ENCODE data around the gene DPM1. TPM values are rescaled to one million over a fixed set of nuclear protein-coding genes. Genes with fewer than 3 reads are reported as not detected.

Gene DPM1
- total and polyA plus RNA-seq, 2 experiments from 2014 or later = 76.2 to 89.8 TPM

DNA sequence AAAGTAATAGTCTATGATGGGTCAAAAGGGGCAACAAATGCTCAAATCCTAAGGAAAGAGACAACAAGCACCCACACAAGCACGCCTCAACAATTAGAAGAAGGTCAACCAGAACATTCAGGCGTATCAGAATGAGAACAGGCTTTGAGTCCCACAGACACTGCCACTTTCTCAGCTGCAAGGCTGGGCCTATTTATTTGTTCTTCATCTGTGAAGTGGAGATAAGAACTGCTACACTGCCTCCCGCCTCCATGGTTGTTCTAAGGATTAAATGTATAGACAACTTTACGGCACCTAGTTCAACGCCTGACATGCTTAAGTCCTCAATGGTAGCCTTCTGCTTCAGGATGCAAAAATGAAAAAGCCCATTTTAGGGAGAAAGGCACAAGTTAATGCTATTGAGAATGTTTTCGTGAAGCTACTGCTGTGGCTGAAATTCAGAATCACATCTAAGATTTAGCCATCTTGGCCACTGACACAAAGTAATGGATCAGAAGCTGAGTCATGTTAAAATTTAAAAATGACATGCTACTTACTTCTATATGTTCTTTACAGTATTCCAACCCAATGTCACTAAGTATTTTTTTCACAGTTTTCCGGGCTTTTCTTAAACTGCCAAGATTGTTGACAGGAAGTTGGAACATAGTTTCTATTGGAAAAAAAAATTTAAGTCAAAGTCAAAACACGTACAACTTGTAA, 54.8 kb downstream of the DPM1 start:
- peaks cover 4% of the 10 kb centered on the region for H3K4me1 ChIP-seq (ENCODE audit: low read depth)
- H3K27me3 ChIP-seq = no peaks in the 10 kb centered on the region
- H3K27ac ChIP-seq = peak overlapping the region; percentile 47
- TF ChIP-seq, protein P1, sequence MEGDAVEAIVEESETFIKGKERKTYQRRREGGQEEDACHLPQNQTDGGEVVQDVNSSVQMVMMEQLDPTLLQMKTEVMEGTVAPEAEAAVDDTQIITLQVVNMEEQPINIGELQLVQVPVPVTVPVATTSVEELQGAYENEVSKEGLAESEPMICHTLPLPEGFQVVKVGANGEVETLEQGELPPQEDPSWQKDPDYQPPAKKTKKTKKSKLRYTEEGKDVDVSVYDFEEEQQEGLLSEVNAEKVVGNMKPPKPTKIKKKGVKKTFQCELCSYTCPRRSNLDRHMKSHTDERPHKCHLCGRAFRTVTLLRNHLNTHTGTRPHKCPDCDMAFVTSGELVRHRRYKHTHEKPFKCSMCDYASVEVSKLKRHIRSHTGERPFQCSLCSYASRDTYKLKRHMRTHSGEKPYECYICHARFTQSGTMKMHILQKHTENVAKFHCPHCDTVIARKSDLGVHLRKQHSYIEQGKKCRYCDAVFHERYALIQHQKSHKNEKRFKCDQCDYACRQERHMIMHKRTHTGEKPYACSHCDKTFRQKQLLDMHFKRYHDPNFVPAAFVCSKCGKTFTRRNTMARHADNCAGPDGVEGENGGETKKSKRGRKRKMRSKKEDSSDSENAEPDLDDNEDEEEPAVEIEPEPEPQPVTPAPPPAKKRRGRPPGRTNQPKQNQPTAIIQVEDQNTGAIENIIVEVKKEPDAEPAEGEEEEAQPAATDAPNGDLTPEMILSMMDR (IDR thresholded peaks at IDR 0.05; ENCODE audit: low read depth, low read length) = no peak
- H3K36me3 ChIP-seq = peaks cover 30% of the 10 kb centered on the region
- no peak overlapping the region for H3K4me3 ChIP-seq
- DNase-seq (ENCODE audit: low read depth in 1 of 2, low spot score in 1 of 2) = no peak
- H3K9me3 ChIP-seq (ENCODE audit: low read depth) = no peaks in the 10 kb centered on the region

GRCh38 chr20:50901301-50901700, 57.0 kb downstream of the DPM1 start:
- no peak overlapping the region for H3K4me3 ChIP-seq
- no peaks in the 10 kb centered on the region for H3K9me3 ChIP-seq (ENCODE audit: low read depth)
- DNase-seq (ENCODE audit: low read depth in 1 of 2, low spot score in 1 of 2) = no peak
- H3K36me3 ChIP-seq = peaks cover 30% of the 10 kb centered on the region
- no peaks in the 10 kb centered on the region for H3K27me3 ChIP-seq
- H3K27ac ChIP-seq = no peak overlapping the region
- TF ChIP-seq, protein P1 (IDR thresholded peaks at IDR 0.05; ENCODE audit: low read depth, low read length) = no peak
- H3K4me1 ChIP-seq (ENCODE audit: low read depth) = peaks cover 4% of the 10 kb centered on the region

GRCh38 chr20:50900261-50900660, 58.1 kb downstream of the DPM1 start:
- H3K27me3 ChIP-seq = no peaks in the 10 kb centered on the region
- H3K4me3 ChIP-seq = no peak overlapping the region
- peaks cover 32% of the 10 kb centered on the region for H3K36me3 ChIP-seq
- H3K27ac ChIP-seq = no peak overlapping the region
- H3K4me1 ChIP-seq (ENCODE audit: low read depth) = peaks cover 4% of the 10 kb centered on the region
- no peak for DNase-seq (ENCODE audit: low read depth in 1 of 2, low spot score in 1 of 2)
- H3K9me3 ChIP-seq (ENCODE audit: low read depth) = no peaks in the 10 kb centered on the region
- TF ChIP-seq, protein P1 (IDR thresholded peaks at IDR 0.05; ENCODE audit: low read depth, low read length) = no peak

DNA sequence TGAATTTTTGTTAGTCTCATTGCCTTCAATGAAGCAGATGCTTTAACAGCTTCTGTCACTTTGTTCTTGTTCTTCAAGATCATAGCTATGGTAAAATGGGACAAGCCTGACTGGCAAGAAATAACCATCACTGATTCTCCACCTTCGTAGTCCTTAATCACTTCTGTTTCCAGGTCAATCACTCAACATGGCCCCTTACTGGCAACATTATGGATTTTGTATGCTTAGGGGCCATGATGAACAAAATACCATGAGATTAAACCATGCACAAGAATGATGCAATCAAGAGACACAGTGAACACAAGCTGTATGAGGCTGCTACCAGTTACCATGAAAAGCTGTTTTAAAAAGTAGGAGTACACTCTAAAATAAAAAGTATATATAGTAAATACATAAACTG, 59.9 kb downstream of the DPM1 start:
- TF ChIP-seq, protein P1 (IDR thresholded peaks at IDR 0.05; ENCODE audit: low read depth, low read length) = no peak
- peak in 1 of 2 donors; percentile 28 for DNase-seq (ENCODE audit: low read depth in 1 of 2, low spot score in 1 of 2)
- Histone ChIP-seq H3K9me3 (ENCODE audit: low read depth) (no peaks in the 10 kb centered on the region), H3K4me1 (ENCODE audit: low read depth) (no peaks in the 10 kb centered on the region), H3K36me3 (peaks cover 43% of the 10 kb centered on the region), H3K27me3 (no peaks in the 10 kb centered on the region), H3K4me3 (no peak overlapping the region), H3K27ac (no peak overlapping the region)

DNA sequence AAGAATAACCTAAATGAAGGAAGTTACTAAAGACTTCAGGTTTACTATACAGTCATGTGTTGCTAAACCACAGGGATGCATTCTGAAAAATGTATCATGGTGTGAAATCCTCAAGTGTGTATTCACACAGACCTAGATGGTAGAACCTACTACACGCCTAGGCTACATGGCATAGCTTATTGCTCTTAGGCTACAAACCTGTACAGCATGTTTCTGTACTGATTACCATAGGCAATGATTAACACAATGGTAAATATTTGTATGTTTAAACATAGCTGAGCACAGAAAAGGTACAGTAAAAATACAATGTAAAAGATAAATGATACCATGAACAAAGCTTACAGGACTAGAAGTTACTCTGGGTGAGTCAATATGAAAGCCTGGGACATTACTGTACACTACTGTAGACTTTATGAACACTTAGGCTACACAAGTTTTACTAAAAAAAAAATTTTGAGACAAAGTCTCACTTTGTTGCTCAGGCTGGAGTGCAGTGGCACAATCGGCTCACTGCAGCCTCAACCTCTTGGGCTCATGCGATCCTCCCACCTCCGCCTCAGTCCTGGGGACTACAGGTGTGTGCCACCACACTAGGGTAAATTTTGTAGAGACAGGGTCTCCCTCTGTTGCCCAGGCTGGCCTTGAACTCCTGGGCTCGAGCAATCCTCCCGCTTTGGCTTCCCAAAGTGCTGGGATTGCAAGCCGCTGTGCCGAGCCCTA, 63.1 kb downstream of the DPM1 start:
- DNase-seq (ENCODE audit: low read depth in 1 of 2, low spot score in 1 of 2) = no peak
- peaks cover 50% of the 10 kb centered on the region for H3K36me3 ChIP-seq

More for the DNA sequence above, 63.1 kb downstream of the DPM1 start:
- no peak overlapping the region for H3K4me3 ChIP-seq
- TF ChIP-seq, protein P1 (IDR thresholded peaks at IDR 0.05; ENCODE audit: low read depth, low read length) = no peak
- no peaks in the 10 kb centered on the region for H3K27me3 ChIP-seq
- H3K4me1 ChIP-seq (ENCODE audit: low read depth) = no peaks in the 10 kb centered on the region
- H3K27ac ChIP-seq = peak overlapping the region; percentile 3
- H3K9me3 ChIP-seq (ENCODE audit: low read depth) = no peaks in the 10 kb centered on the region

Measured in cardiac muscle cell (in vitro differentiated cells and primary cell).